ENCODE data around the gene SNRPA1.

SNRPA1 gene

DNA sequence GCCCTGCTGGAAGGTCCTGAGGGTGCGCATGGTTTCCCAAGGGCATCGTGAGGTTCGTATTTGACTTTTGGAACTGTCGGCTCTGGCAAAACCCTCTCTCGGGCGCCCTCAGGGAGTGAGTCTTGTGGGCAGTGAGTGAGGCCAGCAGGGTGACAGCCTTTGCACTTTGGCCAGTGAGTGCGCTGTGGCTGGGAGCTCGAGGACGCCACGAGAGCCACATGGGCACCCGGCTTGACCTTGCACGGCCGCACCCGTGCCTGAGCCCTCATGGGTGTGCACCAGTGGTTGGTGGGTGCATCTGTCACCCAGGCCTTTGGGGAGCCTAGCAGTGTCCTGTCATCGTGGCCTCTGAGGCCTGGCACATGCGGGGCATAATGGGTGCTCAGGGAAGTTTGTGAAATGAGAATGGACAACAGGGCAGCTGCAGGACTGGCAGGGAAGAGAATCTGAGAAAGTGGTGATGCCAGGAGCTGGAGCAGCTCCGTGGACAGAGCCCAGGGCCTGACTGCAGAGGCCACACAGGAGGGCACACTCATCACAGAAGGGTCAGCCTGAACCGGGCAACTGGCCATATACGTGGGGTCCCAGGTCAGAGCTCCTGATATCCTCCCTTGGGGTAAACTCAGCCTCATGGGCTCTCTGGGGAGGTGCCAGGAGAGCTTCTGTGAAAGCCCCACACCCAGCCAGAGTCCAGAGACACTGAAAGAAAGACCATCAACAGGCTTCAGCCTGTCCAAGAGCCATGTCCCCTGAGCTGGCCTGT lies 30.4 kb upstream of the SNRPA1 start:
- no peak overlapping the region for H3K4me3 ChIP-seq (ENCODE audit: low read depth, low read length)
- POLR2A ChIA-PET: no interaction called here
- no peak for DNase-seq (ENCODE audit: low read depth, low spot score)
- CTCF ChIA-PET: interaction anchor here (1.6 kb wide), 1 partner anchor 316 kb away, joined by 4 read pairs; no protein-coding TSS in a partner anchor
- TF ChIP-seq, protein P1, sequence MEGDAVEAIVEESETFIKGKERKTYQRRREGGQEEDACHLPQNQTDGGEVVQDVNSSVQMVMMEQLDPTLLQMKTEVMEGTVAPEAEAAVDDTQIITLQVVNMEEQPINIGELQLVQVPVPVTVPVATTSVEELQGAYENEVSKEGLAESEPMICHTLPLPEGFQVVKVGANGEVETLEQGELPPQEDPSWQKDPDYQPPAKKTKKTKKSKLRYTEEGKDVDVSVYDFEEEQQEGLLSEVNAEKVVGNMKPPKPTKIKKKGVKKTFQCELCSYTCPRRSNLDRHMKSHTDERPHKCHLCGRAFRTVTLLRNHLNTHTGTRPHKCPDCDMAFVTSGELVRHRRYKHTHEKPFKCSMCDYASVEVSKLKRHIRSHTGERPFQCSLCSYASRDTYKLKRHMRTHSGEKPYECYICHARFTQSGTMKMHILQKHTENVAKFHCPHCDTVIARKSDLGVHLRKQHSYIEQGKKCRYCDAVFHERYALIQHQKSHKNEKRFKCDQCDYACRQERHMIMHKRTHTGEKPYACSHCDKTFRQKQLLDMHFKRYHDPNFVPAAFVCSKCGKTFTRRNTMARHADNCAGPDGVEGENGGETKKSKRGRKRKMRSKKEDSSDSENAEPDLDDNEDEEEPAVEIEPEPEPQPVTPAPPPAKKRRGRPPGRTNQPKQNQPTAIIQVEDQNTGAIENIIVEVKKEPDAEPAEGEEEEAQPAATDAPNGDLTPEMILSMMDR (IDR thresholded peaks at IDR 0.05; ENCODE audit: insufficient read depth, low read length, missing control alignments): no peak

DNA sequence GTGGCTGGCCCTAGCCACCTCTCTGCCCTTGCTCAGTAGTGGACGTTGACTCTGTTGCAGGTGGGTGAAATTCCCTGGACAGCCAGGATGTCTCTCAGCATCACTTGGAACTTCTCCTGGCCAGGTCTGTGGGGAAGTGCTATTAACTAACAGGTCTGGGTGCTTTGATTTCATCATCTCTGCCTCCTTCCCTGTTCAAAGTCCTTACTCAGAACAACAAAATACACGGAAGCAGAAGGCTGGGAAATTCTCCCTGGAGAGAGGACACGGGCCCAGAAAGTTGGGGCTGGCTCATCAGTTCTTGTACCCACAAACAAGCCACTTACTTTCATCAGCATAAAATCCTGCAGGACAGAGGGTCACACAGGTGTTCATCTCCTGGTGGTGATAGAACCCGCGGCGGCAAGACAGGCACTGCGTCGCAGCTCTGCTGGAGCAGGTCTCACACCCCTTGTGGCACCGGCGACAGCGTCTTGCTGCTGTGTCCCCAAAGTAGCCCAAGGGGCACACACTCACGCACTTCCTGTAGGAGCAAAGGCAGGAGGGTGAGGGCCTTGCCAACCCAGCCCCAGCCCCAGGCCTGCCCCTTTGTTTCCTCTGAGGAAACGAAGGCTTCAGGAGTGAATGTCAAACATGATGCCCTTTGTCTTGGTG lies 29.6 kb upstream of the SNRPA1 start:
- CTCF ChIA-PET: interaction anchor here (1.6 kb wide), 1 partner anchor 317 kb away, joined by 4 read pairs; no protein-coding TSS in a partner anchor
- POLR2A ChIA-PET: no interaction called here
- no peak overlapping the region for H3K4me3 ChIP-seq (ENCODE audit: low read depth, low read length)
- no peak for DNase-seq (ENCODE audit: low read depth, low spot score)
- TF ChIP-seq, protein P1 (IDR thresholded peaks at IDR 0.05; ENCODE audit: insufficient read depth, low read length, missing control alignments): no peak

DNA sequence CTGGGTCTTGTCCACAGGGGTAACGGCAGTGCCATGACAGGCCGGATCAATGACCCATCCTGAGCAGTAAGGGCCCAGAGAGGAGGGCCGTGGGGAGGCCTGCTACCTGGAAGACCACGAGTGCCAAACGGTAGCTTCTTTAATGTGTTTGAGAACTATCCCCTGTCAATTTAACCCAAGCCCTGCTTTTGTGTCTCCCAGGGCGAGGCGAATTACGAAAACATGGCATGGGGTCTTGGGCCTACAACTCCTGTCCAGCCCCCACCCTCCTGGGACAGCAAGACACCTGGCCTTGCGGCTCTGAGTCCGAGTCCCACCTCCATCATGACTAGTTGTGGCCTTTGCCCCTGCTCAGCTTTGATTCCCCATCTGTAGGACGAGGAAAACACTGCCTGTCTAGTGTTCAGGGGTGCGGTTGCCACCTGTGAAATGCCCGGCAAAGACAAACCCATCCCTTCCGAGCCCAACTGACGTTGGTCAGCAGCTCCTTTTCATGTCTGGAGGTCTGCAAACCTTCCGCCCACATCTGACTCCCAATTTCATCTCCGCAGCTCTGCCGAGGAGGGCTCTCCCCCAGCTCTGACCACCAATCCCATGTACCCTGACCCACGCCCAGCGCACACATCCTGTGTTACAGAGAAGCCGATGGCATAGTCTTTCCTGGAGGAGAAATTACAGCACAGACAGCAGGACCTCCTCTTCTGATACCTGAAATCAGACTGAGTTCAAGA lies 28.9 kb upstream of the SNRPA1 start:
- no peak overlapping the region for H3K4me3 ChIP-seq (ENCODE audit: low read depth, low read length)
- TF ChIP-seq, protein P1 (IDR thresholded peaks at IDR 0.05; ENCODE audit: insufficient read depth, low read length, missing control alignments): no peak
- CTCF ChIA-PET: no interaction called here
- POLR2A ChIA-PET: no interaction called here
- DNase-seq (ENCODE audit: low read depth, low spot score): no peak

DNA sequence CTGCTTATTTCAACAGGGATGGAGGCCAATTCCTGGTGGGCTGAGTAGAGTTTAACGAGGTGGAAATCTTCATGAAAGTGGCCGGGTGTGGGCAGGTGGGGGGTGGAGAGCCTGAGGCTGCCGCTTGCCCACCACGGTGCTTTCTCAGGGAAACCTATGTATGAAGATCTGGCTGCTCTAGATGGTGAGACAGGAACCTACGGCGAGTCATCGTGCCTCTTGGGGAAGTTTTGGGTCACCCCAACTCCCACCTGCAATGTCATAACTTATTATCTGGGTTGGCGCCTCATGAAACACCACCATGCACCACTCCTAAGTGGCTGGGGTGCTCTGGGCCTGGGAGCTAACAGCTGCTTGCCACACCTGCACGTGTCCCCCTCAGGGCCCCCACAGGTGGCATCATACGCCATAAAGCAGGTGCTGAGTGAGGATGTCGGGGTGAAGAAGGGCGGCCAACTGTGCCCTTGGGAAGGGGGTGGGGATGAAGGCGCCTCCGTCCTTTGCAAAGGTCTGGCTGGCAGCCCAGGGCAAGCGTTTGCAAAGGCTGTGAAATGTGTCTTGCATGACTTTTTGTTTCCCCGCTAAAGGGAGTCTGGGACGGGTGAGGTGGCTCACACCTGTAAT lies 27.9 kb upstream of the SNRPA1 start:
- H3K4me3 ChIP-seq (ENCODE audit: low read depth, low read length): no peak overlapping the region
- TF ChIP-seq, protein P1 (IDR thresholded peaks at IDR 0.05; ENCODE audit: insufficient read depth, low read length, missing control alignments): no peak
- no peak for DNase-seq (ENCODE audit: low read depth, low spot score)
- ChIA-PET CTCF (no interaction called here), POLR2A (no interaction called here)

DNA sequence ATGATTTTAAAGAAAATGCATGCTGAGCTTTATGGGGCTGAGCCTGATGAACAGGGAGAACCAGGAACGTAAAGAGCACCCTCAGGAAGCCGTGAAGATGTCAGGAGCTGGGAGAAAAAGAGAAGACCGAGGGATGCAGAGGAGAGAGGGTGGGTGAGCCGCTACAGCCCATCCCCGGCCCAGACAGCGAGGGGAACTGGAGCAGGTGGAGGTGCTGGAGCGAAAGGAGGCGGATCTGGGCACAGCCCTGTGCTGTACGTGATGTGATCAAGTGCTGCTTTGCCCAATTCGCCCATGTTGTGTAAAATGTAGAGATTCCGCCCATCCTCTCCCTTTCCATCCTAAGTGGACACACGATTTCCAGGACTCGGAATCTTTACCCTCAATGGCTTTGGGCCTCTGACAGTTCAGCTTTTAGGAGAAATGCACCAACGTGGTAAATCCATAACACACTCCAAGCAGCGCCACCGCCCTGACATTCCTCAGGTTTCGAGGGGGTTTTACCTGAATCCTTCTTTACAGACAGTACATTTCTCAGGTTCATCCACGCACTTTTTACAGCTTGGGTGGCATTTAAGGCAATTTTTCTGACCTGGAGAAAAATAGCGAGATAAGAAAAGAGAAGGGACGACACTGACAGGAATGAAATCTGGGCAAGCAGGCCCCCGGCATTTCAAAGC lies 27.1 kb upstream of the SNRPA1 start:
- no peak overlapping the region for H3K4me3 ChIP-seq (ENCODE audit: low read depth, low read length)
- CTCF ChIA-PET: interaction anchor here (4.5 to 5.9 kb wide), 2 partner anchors 19 to 319 kb away, joined by 18 to 40 read pairs; no protein-coding TSS in a partner anchor
- POLR2A ChIA-PET: no interaction called here
- DNase-seq (ENCODE audit: low read depth, low spot score): no peak
- TF ChIP-seq, protein P1 (IDR thresholded peaks at IDR 0.05; ENCODE audit: insufficient read depth, low read length, missing control alignments): no peak

Measured in AG04449 (cell line).